ENCODE data around the gene TRA2A. TPM values are rescaled to one million over a fixed set of nuclear protein-coding genes. Genes with fewer than 3 reads are reported as not detected.
A peak's percentile ranks its signal among the peaks of the same experiment; 100 is the strongest.

TRA2A gene
- total RNA-seq (105 and 112 TPM in 2 replicates), polyA plus RNA-seq (55.1 and 85.7 TPM in 2 replicates), polyA minus RNA-seq (76.4 and 89.5 TPM in 2 replicates), Bru-seq, nascent RNA (percentile 97 among the genes with signal in this experiment), BruChase-seq, experiment 1, labeled RNA remaining after a 6-hour chase (percentile 98 among the genes with signal in this experiment), BruChase-seq, experiment 2, labeled RNA remaining after a 2-hour chase (percentile 99 among the genes with signal in this experiment)
- 60.1 and 64.1 TPM in 2 replicates for polyA plus RNA-seq (2011; cell fraction: cytosol; rRNA removed)
- 125 and 143 TPM in 2 replicates for polyA plus RNA-seq (2011; cell fraction: nucleus; rRNA removed)
- polyA plus RNA-seq (2012) = 60.5 and 71.5 TPM in 2 replicates
- polyA minus RNA-seq (2011; cell fraction: cytosol; rRNA and poly(A)+ RNA removed) = 40.5 TPM
- 103 and 113 TPM in 2 replicates for polyA minus RNA-seq (2011; cell fraction: nucleus; rRNA and poly(A)+ RNA removed)
- long read RNA-seq, transcript TRA2A-201 (8 exons, 1,845 nt) = major isoform, 11 of 33 reads
- long read RNA-seq, partial matches to known transcripts = 6 of 33 reads
- long read RNA-seq, other reads (novel, unspliced or antisense) = 12 of 33 reads

- Histone ChIP-seq H3K9ac (replicated peaks; ENCODE audit: extremely low read depth, insufficient read depth, low read length) (peak within 1 kb of the TSS; percentile 100), H3K4me1 (ENCODE audit: control insufficient read depth, extremely low read depth, insufficient read depth, low read length) (peaks cover 30% of the 10 kb centered on the region), H3K4me2 (ENCODE audit: insufficient read depth, low read length) (peak within 1 kb of the TSS; percentile 96), H3K79me2 (ENCODE audit: control insufficient read depth, insufficient read depth, low read length) (peaks cover 48% of the 10 kb centered on the region), H3K4me3 (replicated peaks in 1 of 3; ENCODE audit: insufficient read depth in 1 of 3, low read depth in 1 of 3, low read length in 3 of 3) (peak within 1 kb of the TSS; percentile 83 to 99 (median 88)), H3K27me3 (ENCODE audit: control insufficient read depth in 2 of 2, insufficient read depth in 2 of 2, low read length in 2 of 2) (no peaks in the 10 kb centered on the region), H4K20me1 (replicated peaks; ENCODE audit: control insufficient read depth, extremely low read depth, insufficient read depth, low read length) (peaks cover 19% of the 10 kb centered on the region), H3K9me3 (replicated peaks; ENCODE audit: control insufficient read depth, insufficient read depth, low read length) (no peaks in the 10 kb centered on the region), H2AFZ (ENCODE audit: low read depth, low read length) (peak within 1 kb of the TSS; percentile 93), H3K27ac (ENCODE audit: insufficient read depth, low read depth, low read length) (peak within 1 kb of the TSS; percentile 100), H3K36me3 (ENCODE audit: control insufficient read depth in 2 of 2, extremely low read depth in 1 of 2, insufficient read depth in 2 of 2, low read length in 2 of 2) (no peaks in the 10 kb centered on the region), H3K9me1 (replicated peaks; ENCODE audit: control insufficient read depth, extremely low read depth, insufficient read depth, low read length) (no peaks in the 10 kb centered on the region)
- POLR2A ChIA-PET = no interaction called here
- CTCF ChIA-PET = interaction anchor here (1.3 to 3.3 kb wide), 6 partner anchors 8 to 259 kb away, joined by 4 to 16 read pairs (median 6); no protein-coding TSS in a partner anchor
- DNase-seq (ENCODE audit: low read depth, low spot score) (peak; percentile 94), FAIRE-seq (peak; percentile 78)
- BruUV-seq (replicated peaks) = TSS peak; percentile 71
- dilution Hi-C loops (cut with MboI; ENCODE audit: extremely low pct_ligation_motif_present, low sequenced_read_pairs) = no loop called here
- TF ChIP-seq POLR2A (IDR thresholded peaks at IDR 0.05; ENCODE audit: low read depth, low read length) (peak; percentile 99), FOS (IDR thresholded peaks at IDR 0.05; ENCODE audit: borderline replicate concordance, insufficient read depth, low read length) (no peak), POLR2AphosphoS5 (IDR thresholded peaks at IDR 0.05; ENCODE audit: insufficient read depth, low read depth, low read length) (peak; percentile 98), MAX (IDR thresholded peaks at IDR 0.05; ENCODE audit: insufficient read depth, insufficient read length) (peak; percentile 36), CTCF (IDR thresholded peaks at IDR 0.05; ENCODE audit: extremely low read depth in 1 of 2, insufficient read depth in 1 of 2, low read depth in 1 of 2, low read length in 2 of 2) (no peak)
- intact Hi-C loops (cut with micrococcal nuclease) = loop anchor here (1.0 to 5.0 kb wide), 3 partner anchors 62 to 259 kb away; partner anchors contain the start of gene IGF2BP3
Observed at GRCh38 chr7:23531794-23532489, at the start of gene TRA2A. TRA2A (minus strand) TSS chr7:23531981; CDS start chr7:23531824, 157 bp downstream.
